GM19035 (cell line): ENCODE measurements around the gene PPP1R2.
"Not testable (repeated sequence)": the region's sequence is repeated elsewhere in the genome, so short reads cannot be mapped to it uniquely, and the experiment has no call there.

Experiments used
- ATAC-seq: cut with Tn5 transposase; IDR thresholded peaks from one replicate; pipeline ENCODE4 v1.9.1; 2021; ENCODE audit not compliant: unreplicated experiment

Gene PPP1R2

DNA sequence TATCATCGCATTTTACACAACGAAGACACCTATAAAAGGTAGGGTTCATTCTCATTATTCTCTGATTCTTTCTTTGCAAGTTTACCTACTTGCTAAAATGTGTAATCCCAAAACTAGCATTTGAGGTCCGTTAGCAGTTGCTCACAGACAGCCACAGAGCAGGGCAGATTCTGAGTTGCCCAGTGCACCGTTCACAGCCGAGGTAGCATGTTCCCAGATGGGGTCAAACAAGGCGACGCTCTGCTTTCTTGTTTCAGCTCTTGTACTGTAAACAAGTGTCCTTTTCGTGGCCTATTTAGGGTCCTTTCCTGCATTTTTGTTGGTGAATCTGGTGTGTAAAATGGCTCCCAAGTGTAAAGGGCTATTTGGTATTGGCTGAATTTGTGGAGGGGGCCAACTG is 3.1 kb downstream of the PPP1R2 start:
- no peak for ATAC-seq

DNA sequence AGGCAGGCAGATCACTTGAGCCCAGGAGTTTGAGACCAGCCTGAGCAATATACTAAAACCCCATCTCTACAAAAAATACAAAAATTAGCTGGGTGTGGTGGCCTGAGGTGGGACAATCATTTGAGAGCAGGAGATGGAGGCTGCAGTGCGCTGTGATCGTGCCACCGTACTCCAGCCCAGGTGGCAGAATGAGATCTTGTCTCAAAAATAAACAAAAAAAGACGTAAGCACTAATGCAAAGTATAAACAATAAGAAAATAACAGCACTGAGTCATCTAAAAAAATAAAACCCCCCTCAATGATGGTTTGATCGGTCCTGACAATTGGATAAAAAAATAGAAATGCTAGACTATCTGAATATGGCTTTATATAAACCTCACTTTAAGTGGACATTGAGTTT is 3.6 kb downstream of the PPP1R2 start:
- no peak for ATAC-seq

DNA sequence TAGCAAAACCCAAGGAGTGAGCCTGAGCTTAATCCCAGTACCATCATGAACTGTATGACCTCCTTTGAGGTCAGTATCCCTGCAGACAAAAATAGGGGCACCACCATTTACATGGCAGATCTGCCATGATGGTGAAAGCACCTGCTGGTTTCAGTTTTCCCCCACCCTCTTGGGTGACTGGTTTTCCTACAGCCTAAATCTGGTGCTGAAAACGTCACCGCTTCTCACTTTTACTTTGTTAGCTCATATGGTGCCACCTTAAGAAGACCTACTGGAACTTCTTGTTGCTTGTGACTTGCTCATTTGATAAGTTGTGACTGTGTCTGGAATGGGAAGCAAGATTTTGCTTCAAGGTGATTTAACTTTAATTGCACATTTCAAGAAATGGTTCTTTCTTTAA is 5.1 kb downstream of the PPP1R2 start:
- ATAC-seq = no peak

DNA sequence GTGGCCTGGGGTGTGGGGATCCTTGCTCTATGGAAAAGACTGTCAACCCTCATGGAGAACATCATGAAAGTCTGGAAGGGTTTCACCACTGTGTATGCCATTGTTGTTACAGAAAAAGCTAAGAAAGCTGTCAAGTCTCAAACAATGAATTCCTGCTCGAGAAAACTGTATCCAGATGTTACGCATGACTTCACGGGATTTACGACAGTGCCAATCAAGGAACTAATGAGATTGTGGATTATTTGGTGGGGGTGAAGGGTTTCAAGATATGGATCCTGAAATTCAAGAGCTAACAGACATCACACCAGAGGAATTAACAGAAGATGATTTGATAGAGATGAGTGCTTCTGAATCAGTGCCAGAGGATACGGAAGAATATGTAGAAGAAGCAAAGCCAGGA is 7.8 kb downstream of the PPP1R2 start:
- ATAC-seq = no peak

DNA sequence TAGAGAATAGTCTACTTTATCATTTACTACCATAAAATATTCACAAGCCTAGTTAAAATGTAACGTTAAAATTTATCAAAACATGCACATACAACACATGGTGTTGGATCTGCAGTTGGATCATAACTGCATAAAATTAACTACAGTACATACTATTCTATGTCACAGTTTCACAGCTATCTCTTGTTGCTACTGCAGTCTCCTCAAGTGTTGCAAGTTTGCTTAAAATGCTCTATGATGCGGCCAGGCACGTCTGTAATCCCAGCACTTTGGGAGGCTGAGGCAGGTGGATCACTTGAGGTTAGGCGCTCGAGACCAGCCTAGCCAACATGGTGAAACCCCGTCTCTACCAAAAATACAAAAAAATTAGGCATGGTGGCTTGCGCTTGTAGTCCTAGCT is 10.3 kb downstream of the PPP1R2 start:
- ATAC-seq = no peak

DNA sequence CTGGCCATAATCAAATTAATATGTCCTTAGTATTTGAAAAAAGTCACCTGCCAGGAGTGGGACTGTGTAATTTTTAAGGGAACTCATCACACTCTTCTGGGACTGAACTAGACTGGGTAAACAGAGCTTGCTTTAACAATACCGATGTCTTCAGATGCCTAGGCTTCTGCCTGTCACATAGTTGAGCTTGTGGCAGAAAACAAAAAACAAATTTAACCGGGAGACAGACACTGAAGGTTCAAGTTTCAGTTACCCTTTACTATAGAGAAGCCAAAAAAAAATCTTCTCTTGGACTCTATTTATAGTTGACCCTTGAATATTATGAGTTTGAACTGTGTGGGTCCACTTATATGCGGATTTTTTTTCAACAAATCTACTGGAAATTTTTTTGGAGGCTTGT is 10.8 kb downstream of the PPP1R2 start:
- no peak for ATAC-seq

DNA sequence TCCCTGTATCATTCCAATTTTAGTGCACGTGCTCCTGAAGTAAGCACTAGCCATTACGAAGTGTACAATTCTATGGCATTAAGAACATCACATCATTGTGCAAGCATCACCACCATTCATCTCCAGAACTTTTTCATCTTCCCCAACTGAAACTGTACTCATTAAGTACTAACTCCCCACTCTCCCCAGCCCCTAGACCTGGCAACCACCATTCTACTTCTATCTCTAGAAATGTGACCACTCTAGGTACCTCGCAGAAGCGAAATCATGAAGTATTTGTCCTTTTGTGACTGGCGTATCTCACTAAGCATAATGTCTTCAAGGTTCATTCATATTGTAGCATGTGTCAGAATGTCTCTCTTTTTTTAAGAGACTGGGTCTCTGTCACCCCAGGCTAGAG is 11.4 kb downstream of the PPP1R2 start:
- no peak for ATAC-seq

DNA sequence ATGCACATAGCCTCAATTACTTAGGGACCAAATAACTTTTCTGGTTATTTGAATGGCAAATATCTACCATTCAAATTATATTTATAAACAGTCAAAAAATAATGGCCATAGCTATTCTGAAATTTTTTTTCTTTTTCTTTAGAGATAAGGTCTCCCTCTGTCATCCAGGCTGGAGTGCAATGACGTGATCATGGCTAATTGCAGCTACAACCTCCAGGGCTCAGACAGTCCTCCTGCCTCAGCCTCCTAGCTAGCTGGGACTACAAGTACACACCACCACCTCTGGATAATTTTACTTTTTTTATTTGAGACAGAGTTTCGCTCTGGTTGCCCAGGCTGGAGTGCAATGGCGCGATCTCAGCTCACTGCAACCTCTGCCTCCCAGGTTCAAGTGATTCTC is 16.6 kb downstream of the PPP1R2 start:
- no peak for ATAC-seq

DNA sequence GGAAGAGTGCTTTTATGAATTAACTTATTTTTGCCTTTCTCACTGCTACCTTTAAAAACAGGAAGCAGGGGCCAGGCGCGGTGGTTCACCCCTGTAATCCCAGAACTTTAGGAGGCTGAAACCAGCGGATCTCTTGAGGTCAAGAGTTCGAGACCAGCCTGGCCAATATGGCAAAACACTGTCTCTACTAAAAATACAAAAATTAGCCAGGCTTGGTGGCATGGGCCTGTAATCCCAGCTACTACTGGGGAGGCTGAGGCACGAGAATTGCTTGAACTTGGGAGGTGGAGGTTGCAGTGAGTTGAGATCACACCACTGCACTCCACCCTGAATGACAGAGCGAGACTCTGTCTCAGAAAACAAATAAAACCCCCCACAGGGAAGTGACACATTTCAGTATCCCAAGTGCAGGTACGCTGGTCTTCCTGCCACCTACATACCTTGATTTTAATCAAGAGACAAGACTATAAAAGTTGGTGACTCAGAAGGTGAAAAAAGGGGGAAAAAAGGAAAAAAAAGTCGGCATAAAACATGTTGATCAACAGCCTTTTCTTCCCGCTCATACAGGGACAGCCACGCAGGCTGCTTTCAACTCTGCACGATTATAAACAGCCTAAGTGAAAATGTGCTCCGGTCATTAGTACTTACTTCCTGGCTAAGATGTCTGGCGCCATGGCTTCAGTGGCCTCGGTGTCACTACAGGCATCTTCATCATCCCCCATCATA is 18.8 kb downstream of the PPP1R2 start:
- no peak for ATAC-seq

DNA sequence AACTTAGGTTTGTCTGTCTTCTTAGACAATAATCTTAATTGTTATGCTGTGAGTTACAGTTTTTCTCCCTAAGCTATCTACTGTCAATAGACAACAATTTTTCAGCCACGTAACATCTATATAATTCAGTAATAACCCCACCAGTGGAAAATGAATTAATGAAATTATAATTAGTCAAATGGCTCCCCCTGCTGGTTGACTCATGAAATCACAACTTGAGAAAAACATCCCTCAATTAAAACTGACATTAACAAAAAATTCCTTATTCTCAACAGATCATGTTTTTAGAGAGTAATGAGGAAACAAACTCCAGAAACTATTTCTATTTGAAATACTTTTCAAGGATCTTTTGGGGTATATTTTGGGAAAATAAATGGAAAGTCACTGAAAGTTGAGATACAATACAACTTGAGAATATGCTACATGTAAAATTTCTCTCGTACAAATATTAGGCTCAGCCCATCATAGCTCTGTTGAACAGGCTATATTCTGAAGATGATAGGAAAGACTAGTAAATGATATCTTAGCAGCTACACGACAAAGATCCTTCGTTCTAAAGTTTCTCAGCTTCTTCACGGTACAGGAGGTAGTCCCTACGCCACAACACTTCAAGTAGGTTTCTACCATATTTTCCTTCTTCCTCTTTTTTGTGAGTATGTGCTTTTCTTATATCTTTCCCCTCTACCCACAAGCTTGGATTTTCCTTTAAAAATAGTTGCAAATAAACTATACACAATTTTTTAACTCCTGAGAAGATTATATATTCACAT is 20.7 kb downstream of the PPP1R2 start:
- no peak for ATAC-seq

DNA sequence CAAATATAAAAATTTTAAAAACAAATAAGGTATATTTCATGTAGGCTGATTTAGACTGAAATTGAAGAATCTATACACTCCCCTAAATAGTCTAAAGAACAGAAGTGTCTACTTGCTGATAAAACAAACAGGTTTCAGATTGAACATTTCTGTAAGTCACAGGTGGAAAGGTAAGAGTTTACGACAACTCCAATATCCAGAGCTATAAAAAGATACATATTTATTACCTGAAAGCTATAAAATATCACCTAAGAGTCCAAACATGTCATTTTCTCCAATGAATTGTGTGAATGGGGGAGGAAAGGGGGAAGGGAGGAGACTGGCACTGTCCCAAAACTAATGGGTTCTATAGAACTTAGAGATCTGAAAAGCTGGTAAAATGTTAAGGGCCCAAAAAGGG is 26.1 kb downstream of the PPP1R2 start:
- no peak for ATAC-seq

DNA sequence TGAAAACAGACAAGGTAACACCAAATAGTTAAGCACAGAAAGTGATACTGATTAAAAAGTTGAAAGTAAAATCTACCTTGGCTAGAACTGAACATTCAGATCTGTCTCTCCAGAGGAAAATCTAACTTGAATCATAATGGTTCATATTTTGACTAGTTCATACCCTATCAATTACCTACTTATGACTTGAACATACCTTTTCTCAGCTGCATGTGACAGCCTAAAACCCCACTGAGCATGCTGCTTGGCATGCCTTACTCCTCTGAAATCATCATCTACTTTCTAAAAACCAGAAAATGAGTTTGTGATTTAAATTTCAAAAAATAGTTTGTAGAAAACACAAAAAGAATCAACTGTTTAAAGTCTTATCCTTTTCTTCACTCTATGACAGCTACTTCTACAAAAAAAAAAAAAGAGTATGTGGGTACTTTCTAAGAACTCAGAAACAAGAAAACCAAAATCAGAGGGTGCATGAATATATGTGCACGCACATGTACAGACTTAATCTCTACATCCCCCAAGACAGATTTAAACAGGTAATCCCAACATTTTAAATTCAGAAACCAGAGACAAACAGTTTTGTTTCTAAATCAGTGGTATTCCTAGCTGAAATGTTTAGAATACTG is 28.4 kb downstream of the PPP1R2 start:
- ATAC-seq = not testable (repeated sequence)

DNA sequence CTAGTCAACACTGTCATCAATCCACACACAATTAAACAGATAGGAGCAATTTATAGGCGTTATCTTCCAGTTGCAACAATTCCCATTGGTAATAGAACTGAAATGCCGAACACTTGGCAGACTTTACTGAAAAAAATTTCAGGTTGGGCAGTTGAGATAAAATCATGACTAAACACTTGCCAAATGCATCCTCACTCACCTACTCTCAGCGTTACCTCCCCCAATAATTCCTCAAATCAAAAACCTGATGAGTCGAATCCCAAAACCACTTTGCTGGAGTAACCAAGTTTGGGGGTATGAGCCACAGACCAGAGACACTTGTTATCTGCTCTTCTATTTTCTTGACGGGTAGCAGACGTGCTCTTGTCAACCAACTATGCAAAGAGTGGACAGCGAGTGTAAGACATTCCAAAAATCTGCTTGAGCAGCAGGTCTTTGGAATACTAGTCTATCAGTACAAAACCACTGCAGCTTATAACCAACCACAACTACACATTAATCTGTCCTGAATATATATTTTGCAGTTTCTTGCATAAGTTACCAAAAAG is 30.3 kb downstream of the PPP1R2 start:
- no peak for ATAC-seq

DNA sequence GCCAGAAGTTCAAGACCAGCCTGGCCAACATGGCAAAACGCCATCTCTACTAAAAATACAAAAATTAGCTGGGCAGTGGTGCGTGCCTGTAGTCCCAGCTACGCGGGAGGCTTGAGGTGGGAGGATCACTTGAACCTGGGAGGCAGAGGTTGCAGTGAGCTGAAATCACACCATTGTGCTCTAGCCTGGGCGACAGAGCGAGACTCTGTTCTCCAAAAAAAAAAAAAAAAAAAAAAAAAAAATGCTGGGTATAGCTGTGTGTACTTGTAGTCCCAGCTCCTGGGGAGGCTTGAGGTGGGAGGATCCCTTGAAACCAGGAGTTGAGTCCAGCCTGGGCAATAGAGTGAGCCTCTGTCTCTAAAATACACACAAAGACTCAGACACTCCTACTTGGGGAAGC is 32.0 kb downstream of the PPP1R2 start:
- no peak for ATAC-seq

DNA sequence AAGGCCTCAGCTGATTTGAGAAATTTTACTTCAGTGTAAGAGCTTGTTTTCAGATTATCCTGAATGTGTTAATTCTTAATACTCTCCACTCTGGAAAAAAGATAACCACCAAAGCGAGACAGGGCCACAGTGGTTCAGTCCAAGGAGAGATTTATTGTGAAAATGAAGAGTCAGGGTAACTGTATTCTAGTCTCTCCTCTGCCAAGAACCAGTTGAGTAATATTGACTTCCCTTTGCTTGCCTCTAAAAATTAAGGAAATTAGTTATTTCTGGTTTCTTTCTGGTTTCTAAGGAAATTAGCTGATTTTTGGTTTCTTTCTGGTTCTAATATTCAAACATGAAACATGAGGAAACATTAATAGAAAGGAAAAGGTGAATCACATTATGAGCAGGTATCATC is 34.9 kb downstream of the PPP1R2 start:
- ATAC-seq = no peak

DNA sequence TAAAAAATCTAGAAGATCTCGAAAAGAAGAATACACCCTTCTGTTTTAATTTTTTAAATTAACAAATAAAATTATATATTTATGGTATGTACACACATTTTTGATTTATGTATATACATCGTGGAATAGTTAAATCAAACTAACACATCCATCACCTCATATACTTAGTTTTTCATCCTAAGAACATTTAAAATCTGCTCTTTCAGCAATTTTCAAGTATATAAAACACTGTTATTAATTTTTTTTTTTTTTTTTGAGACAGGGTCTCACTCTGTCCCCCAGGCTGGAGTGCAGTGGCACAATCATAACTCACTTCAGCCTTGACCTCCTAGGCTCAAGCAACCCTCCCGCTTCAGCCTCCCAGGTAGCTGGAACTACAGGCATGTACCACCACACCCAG is 67.5 kb downstream of the PPP1R2 start:
- no peak for ATAC-seq

DNA sequence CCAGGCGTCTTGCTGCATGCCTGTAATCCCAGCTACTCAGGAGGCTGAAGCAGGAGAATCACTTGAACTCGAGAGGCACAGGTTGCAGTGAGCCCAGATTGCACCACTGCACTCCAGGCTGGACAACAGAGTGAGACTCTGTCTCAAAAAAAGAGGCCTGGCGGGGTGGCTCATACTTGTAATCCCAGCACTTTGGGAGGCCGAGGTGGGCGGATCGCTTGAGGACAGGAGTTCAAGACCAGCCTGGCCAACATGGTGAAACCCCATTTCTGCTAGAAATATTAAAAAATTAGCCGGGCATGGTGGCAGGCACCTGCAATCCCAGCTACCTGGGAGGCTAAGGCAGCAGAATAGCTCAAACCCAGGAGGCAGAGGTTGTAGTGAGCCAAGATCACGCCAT is 68.0 kb downstream of the PPP1R2 start:
- not testable (repeated sequence) for ATAC-seq

DNA sequence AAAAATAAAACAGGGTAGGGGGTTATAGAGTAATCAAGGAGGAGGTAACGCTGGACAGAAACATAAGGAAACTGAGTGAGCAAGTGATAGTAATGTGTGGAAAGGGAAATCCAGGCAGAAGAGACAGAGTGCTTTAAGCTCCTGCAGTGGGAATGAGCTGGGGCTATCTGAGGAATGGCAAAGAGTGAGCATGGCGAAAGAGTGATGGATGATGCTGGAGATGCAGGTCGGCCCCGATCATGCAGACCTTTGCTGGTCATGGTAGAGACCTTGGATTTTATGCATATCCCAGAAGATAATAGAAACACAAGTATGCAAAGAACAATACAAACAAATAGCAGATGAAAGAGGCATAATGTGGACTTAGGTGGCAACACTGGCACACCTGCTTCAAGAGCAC is 74.3 kb downstream of the PPP1R2 start:
- ATAC-seq = no peak

DNA sequence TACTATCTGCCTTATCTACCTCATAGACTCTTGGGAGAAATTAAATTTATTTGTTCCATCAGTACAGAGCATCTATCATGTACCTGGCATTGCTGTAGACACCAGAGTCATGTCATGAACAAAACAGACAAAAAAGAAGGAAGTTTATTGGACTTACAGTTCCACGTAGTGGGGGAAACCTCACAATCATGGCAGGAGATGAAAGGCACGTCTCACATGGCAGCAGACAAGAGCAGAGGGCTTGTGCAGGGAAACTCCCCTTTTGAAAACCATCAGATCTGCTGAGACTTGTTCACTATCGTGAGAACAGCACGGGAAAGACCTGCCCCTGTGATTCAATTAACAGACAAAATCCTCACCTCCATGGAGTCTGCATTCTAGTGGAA is 74.7 kb downstream of the PPP1R2 start:
- no peak for ATAC-seq

DNA sequence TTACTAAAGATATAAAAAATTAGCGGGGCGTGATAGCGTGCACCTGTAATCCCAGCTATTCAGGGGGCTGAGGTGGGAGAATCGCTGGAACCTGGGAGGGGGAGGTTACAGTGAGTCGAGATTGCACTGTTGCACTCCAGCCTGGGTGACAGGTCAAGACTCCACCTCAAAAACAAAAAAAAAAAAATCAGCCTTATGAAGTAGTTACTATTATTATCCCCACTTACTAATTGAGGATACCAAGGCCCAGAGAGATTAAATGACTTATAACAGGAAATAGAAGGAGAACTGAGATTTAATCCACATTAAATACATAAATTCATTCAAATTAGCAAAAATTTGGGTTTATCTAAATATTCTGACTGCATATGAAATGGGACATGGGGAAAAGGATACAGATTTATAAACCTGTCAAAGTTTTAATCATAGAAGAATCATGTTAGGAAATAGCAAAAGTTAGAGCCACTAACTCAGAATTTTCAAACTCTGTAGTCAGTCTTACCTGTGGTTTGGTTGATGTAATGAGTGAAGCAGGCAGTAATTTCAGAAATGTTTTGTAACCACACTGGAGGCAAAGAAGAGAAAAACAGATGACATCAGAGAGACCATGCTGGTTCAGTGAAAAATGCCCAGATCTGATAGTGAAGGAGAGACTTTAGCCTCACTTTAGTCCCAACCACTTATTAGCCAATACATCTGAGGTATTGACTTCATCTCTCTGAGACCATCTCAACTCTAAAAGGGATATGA is 75.3 kb downstream of the PPP1R2 start:
- ATAC-seq = no peak

DNA sequence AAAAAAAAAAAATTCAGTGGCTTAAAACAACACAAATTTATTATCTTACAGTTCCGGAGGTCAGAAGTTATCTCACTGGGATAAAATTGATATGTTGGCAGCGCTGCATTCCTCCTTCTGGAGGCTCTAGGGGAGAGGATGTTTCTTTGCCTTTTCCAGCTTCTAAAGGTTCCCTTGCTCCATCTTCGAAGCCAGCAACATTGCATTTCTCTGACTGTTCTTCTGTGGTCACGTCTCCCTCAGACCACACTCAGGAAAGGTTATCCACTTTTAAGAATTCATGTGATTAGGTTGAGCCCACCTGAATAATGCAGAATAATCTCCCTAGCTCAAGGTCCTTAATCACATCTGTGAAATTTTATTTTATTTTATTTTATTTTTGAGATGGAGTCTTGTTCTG is 76.9 kb downstream of the PPP1R2 start:
- ATAC-seq = no peak
